ENCODE results near the gene ATM. TPM values are rescaled to one million over a fixed set of nuclear protein-coding genes. Genes with fewer than 3 reads are reported as not detected.
"Not testable (repeated sequence)": the region's sequence is repeated elsewhere in the genome, so short reads cannot be mapped to it uniquely, and the experiment has no call there.

ATM gene
- total RNA-seq, 1 donor from 2014 or later: 176 TPM

- no peak for DNase-seq
These were observed 56.1 kb downstream of the ATM start for GRCh38 chr11:108278954-108279353.

DNA sequence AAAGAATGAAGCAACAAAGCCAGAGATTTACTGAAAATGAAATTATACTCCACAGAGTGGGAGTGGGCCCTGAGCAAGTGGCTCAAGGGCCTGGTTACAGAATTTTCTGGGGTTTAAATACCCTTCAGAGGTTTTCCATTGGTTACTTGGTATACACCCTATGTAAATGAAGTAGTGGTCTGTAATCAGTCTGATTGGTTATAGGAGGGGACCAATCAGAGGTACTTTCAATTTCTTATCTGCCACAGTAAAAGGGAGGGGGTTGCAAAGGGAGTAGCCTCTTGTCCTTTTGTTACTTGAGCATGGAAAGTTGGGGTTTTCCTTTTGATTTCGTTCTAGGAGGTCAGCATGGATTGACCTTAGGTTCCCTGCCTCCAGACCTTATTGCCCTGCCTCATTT, 63.5 kb downstream of the ATM start:
- no peak for DNase-seq

DNA sequence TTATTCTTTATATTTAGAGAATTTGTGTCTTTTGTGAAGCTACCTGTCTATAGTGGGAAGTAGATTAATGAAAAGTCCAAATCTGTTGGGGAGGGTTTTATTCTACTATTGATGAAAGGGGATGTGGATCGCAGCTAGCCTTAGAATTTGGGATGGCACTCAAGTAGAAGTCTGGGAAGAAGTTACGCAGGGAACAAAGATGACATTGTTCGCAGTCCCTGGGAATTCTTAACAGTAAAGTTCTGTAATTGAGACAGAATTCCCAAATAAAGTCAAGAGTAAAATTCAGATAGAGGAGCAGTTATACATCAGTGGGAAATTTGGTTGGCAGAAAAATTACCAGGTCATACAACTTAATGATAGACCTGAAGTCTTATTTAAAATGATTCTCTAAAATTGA, 64.1 kb downstream of the ATM start:
- DNase-seq: no peak

DNA sequence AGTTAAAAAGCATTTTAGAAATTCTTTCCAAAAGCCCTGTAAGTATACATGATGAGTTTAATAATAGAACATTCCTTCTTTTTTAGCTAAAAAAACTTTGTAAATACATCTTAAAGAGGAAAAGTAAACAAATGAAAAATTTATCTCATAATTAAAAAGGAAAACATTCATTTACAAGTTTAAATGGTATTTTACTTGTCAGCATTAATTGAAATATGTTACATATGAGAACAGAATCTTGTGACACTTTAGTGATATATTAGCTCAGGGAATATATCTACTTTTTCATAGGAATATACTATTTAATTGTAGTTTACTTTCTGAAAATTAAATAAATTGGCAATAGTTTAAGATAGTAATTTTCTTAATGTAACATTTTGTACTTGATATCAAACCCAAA, 66.2 kb downstream of the ATM start:
- not testable (repeated sequence) for DNase-seq

DNA sequence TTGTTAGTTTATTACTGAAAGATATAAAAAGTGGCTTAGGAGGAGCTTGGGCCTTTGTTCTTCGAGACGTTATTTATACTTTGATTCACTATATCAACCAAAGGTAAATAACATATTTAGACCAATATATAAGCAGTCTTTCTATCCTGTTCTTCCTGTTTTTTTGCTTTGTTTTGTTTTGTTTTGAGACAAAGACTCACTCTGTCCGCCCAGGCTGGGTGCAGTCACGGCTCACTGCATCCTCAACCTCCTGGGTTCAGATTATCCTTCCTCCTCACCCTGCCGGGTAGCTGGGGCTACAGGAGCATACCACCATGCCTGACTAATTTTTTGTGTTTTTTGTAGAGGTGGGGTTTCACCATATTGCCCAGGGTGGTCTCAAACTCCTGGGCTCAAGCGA, 66.8 kb downstream of the ATM start:
- DNase-seq: no peak

GRCh38 chr11:108293229-108293628, 70.4 kb downstream of the ATM start:
- DNase-seq: no peak

DNA sequence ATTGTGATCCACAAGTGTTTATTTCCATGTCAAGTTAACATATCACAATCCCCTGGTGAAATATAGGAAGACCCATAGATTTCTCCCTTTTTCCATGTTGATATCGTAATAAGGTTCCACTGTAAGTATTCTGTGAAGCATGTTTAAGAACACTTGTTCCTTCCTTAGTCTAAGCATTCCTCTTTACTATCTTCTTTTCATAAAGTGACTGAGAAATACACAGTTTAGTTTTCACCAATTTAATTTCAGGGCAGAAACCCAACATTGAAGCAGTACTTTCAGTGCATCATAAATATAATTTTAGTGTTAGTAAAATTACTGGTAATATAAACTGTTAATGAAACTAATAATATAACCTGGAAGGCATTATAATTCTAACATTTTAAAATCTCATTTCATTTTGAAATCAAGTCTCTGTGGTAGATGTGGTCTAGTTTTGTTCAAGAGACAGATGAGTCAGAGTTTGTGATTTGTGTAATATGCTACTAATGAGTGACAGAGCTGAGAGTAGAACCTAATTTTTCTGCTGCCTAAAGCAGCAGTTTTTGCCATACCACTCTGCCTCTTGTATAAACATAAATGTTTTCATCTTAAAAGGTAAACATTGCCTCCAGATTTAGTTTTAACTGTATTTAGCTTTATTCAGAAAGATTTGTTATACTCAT, 79.4 kb downstream of the ATM start:
- DNase-seq: no peak

DNA sequence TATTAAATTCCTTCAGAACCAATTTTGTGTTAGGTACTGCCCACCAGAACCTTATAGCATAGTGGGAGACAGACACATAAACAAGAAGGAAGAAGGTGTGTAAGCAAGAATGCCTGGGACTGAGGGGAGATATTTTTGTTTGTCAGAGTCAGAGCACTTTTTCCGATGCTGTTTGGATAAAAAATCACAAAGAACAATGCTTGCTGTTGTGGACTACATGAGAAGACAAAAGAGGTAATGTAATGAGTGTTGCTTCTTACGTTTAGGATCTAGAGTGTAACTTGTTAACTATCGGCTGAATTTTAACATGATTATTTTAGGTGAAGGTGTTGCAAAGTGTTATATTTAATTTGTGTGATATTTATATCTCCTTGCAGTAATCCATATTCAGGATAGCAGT, 84.9 kb downstream of the ATM start:
- no peak for DNase-seq

DNA sequence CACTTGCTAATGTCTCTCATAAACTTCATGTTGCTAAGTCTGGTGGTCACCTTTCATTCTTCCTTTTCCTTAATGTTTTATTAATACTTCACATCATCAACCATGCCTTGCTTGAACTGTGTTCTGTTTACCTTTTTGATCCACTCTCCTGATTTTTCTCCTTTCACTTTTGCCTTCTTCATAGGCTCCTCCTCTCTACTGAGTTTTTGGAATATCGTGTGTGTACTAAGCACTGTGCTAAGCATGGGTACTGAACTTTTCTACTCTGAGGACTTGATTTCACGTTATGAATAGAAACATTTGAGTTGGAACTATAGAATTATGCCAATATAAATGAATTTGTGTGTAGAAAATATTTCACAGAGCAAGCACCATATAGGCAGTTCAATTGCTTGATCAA, 90.6 kb downstream of the ATM start:
- DNase-seq: no peak

GRCh38 chr11:108316061-108316460, 93.2 kb downstream of the ATM start:
- no peak for DNase-seq

- no peak for DNase-seq
These were observed 96.8 kb downstream of the ATM start for GRCh38 chr11:108319541-108320145.

- no peak for DNase-seq
These were observed 99.8 kb downstream of the ATM start for GRCh38 chr11:108322666-108323065.

GRCh38 chr11:108324587-108324986, 101.7 kb downstream of the ATM start:
- DNase-seq: no peak

GRCh38 chr11:108333403-108333899, 110.6 kb downstream of the ATM start:
- no peak for DNase-seq

DNA sequence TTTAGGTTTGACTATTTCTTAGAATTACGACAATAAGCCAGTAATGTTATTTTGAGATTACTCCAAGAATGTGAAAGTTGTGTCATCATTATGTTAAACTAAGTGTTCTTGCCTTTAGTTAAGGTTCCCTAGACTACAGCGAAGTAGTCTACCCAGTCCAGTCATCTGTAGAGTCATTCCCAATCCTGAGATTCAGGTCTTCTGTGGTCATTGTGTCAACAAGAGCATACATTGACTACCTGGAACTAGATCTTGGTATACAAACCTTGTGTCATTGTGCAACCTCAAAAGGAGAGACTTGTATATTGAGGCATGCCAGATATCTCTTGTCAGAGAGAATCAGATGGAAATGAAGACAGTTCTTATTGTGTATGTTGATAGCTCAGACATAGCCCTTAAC, 115.9 kb downstream of the ATM start:
- DNase-seq: no peak

DNA sequence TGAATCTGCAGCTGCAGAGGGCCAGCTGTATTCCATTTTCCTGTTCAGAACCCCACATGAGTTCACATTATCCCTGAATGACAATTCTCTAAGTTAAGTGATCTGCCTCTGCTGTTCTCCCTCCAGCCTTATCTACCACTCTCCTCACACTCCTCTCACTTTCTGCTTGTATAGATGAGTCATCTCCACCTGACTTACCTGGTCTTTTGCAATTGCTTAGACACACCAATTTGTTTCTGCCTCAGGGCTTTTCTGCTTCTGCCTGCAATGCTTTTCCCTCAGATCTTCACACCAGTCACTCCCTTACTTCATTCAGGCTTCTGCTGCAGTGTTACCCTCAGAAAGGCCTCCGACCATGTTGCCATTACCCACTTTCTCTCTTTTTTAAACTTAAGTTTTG, 118.1 kb downstream of the ATM start:
- DNase-seq: no peak

DNA sequence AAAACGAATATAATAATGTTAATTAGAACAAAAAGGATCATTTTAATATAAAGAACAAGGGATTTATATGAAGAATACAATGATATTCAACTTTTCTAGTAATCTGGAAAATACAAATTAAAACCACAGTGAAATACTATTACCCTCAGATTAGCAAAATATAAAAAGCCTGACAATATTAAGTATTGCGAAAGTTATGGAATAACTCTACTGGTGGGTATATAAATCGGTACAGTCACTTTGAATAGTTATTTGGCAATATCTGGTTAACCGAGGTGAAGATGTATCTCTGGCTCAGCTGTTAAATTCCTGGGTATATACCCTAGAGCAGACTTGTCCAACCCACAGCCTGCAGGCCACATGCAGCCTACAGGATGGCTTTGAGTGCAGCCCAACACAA, 118.8 kb downstream of the ATM start:
- no peak for DNase-seq

GRCh38 chr11:108343714-108344113, 120.8 kb downstream of the ATM start:
- no peak for DNase-seq

- DNase-seq: no peak
These were observed 122.9 kb downstream of the ATM start for GRCh38 chr11:108345767-108346166.

- no peak for DNase-seq
These were observed 123.6 kb downstream of the ATM start for GRCh38 chr11:108346451-108346850.

GRCh38 chr11:108351468-108351867, 128.6 kb downstream of the ATM start:
- no peak for DNase-seq

DNA sequence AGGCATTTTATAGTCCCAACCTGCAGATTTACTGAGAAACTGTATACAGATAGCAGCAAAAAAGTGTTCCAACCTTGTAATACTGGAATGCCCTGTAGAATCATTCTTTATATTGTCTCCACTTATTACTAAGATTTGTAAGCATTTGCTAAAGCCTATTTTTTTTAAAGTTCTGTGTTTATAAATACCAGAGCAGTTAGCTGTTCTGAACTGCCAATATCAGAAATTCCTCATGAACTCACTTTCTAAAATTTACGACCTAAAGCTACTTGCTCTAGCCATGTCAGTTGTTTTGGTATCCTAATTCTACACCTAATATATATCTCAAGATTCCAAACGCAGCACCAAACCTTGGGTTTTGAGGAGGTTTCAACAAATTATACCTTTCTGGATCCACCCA, 141.3 kb downstream of the ATM start:
- DNase-seq: no peak

DNA sequence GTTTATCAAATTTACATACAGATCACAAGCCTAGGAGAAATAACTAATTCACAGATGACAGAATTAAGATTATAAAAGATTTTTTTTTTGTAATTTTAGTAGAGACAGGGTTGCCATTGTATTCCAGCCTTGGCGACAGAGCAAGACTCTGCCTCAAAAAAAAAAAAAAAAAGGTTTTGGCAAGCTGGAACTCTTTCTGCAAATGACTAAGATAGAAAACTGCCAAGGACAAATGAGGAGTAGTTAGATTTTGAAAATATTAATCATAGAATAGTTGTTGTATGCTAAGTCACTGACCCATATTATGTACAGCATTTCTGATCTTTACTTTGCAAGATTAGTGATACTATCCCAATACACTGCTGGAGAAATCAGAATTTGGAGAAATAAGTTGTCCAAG, 145.3 kb downstream of the ATM start:
- DNase-seq: no peak

DNA sequence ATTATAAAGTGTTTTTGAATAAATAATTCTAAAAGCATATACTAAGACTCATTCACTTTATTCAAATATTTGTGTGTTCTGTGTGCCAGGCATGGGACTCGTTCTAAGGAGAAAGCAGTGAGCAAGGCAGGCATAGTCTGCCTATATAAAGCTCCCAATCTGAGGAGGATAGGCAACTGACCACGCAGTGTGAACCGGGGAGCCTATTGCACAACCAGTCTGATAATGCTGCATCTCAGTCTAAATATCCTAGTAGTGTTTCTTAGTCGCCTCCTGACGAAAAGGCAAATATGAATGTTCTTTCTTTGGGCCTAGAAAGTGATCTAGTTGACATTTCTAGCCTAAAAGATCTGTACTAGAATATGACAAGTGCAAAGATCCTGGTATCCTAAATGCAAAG, 146.2 kb downstream of the ATM start:
- no peak for DNase-seq

GRCh38 chr11:108370315-108370714, 147.4 kb downstream of the ATM start:
- no peak for DNase-seq
